Measurements from ENCODE around the gene ACADS.

Gene ACADS

DNA sequence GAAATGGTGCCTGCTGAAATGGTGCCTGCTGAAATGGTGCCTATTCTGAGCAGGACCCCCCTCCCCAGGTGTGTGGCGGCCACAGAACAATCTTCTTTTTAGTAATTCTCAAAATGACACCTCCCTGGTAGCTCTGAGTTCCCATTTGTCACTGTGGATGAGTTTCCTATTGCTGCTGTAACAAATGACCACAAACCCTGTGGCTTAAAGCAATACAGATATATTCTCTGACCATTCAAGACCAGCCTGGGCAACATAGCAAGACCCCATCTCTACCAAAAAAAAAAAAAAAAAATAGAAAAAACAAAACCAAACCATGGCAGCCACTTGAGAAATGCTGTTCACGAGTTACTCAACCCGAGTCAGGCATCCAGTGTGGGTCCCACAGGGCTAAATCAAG lies 7.9 kb downstream of the ACADS start:
- DNase-seq, result no peak

DNA sequence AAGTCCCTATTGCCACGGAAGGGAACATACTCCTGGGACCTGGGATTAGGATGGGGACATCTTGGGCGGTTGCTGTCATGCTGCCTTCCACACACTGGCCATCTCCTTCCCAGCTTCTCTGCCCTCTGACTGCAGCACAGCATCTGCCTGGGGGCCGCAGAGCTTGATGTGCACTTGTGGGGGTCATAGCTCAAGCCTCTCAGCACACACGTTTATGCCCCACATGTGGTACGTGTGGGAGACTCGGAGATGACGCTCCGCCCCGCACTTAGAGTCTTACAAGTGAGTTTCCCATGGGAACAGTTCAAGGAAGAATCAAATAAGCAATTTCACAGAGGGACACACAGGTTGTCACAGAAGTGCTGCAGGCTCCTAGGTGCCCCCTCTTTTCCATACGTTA lies 8.6 kb downstream of the ACADS start:
- no peak for DNase-seq

DNA sequence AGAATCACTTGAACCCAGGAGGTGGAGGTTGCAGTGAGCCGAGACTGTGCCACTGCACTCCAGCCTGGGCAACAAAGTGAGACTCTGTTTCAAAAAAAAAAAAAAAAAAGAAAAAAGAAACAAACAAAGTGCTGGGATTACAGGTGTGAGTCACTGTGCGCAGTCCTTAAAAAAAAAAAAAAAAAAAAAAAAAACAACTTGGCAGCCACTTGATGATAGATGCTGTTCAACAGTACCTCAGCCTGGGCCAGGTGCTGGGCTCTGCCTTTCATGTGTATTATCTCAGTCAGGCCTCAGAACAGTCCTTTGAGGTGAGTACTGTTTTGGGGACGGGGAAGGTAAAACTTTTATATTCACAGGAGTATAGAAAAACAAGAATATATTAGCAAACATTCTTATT lies 9.6 kb downstream of the ACADS start:
- DNase-seq, result no peak

GRCh38 chr12:120736404-120737331 lies 11.0 kb downstream of the ACADS start:
- no peak for DNase-seq

- no peak for DNase-seq
Observed at GRCh38 chr12:120737557-120738251, 12.1 kb downstream of the ACADS start.

GRCh38 chr12:120738252-120739030 lies 12.8 kb downstream of the ACADS start:
- no peak for DNase-seq

- no peak for DNase-seq
Observed at GRCh38 chr12:120739031-120739762, 13.6 kb downstream of the ACADS start.

DNA sequence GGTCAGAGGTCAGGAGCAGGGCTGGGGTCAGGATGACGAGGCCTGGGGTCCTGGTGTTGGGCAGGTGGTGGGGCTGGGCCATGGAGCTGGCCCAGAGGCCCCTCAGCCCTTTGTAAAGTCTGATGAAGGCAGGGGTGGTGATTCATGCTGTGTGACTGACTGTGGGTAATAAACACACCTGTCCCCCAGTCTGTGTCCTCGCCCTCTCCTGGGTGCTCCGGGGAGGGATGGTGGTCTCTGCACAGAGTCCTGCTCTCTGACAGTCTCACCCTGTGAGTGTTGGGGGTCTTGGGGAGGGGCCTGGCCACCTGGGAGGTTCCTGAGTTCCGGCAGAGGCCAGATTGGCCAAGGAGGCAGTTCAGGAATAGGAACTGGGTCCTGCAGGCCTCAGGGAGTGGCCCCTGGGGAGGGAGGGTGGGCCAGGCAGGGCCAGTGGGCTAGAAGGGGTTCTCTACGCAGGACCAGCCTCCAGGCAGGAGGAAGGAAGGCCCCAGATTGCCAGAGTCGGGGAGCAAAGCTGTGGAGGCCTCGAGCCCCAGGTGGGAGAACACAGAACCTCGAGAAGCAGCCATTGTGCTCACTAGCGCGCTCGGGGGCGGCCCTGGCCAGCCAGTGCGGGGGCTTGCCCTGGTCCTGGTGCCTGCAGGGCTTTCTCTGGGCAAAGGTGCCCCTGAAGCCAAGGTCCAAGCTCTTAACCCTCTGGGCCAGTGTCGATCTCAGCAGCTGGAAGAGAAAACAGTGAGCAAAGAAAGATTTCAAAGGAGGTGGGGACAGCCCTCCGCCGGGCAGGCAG lies 14.4 kb downstream of the ACADS start:
- DNase-seq, result no peak

DNA sequence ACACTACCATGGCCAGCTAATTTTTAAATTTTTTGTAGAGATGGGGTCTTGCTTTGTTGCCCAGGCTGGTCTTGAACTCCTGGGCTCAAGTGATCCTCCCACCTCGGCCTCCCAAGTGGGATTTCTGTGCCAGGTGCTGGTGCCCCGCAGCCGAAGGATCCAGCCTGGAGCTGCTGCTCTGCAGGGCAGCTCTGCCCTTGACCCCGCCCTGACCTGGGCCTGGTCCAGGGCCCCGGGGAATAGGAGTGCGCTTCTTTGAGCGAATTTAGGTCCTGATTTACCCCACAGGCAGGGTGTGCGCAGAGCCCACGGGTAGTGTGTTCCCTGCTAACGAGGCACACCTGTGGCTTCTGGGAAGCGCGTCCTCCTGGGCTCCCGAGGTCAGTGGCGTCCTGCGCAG lies 15.2 kb downstream of the ACADS start:
- no peak for DNase-seq

- DNase-seq, result no peak
Observed at GRCh38 chr12:120741476-120742421, 16.1 kb downstream of the ACADS start.

DNA sequence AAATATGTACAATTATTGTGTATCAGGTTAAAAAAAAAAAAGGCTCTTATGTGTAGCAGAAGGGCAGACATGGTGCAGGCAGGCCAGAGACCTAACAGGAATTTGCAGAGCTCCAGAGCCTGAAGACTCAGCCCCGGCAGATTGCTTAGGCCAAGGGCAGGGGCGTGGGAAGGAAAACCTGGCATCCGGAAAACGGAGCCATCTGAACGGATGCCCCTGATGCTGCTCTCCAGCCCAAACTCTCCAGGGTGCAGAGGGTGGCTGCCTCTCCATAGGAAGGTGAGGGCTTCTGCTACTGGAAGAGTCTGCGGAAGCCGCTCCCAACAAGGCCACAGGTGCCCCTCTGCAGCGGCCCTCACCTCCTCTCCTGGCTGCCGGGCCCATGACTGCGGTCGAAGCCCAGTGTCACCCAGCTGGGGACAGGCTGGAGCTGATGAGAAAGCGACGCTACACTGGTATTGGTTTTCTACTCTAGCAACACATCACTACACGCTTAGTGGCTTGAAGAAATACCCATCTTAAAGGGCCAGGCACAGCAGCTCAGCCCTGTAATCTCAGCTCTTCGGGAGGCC lies 19.4 kb downstream of the ACADS start:
- no peak for DNase-seq

- DNase-seq, result no peak
Observed at GRCh38 chr12:120748242-120748641, 22.6 kb downstream of the ACADS start.

DNA sequence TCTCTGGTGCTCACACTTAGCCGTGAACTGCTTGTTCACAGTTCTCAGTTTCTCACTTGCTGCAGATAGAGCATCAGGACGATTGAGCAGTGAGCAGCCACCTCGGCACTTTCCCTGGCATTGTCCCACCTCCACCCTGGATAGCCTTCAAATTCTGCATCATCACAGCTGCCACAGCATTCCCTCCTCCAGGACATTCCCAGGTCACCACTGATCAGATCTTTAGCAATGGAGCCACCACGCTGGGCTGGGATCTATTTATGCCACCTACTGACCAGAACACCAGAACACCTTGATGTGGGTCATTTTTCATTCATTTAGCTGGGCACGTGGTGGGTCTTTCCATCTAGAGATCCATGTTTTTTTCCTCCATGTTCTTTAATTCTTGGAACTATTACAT lies 23.6 kb downstream of the ACADS start:
- DNase-seq, result no peak

GRCh38 chr12:120750806-120751205 lies 25.2 kb downstream of the ACADS start:
- DNase-seq, result no peak

- DNase-seq, result no peak
Observed at GRCh38 chr12:120751389-120751788, 25.8 kb downstream of the ACADS start.

- DNase-seq, result no peak
Observed at GRCh38 chr12:120754792-120755191, 29.2 kb downstream of the ACADS start.

- no peak for DNase-seq
Observed at GRCh38 chr12:120755269-120755668, 29.6 kb downstream of the ACADS start.

DNA sequence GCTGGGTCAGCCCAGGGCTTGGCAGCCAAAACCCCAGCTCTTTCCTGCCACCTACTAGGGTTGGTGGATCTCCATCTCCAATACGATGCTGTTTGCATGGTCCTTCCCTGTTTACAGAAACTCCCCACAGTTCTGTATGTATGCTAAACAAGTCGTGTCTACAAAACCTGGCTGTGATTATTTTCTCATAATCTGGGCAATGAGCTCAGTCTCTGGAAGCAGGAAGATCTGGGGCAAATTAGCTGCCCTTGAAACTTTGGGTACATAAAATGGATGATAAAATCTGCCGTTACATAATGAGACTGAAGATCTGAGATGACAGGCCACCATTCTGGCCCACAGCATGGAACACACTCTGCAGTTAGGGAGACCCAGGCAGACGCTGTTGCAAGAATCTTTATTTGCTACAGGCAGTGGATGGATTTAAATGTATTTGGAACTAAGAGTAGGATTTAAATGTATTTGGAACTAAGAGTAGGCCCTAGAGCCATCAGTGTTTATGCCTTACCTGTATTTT lies 31.7 kb downstream of the ACADS start:
- DNase-seq, result no peak

DNA sequence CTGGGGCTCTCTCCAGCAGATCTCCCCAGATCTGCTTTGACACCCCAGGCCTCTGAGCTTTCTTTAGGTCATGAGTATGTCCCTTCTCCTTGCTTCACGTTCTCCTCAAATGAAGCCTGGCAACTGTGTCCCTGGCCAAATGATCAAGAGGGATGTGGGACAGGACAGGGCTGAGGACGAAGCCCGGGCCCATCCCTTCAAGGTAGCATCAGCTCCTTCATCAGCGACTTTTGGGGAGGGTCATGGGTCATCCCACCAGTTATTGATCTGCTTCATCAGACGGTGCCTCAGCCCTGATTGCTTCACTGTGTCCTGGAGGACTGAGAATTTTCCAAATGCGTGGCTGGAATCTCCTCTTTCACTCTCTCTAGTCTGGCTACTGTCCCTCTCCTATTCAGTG lies 32.3 kb downstream of the ACADS start:
- no peak for DNase-seq

All from inflammatory macrophage treated with lipopolysaccharide for 4 hours (primary cell).